ENCODE results near the gene SYNRG.

The SYNRG gene

GRCh38 chr17:37551788-37552187 lies 57.4 kb downstream of the SYNRG start:
- Histone ChIP-seq H3K36me3 (ENCODE audit: insufficient read depth) (no peaks in the 10 kb centered on the region), H3K9ac (peak overlapping the region; percentile 2; the same call in 1 of the 2 replicates), H4K20me1 (ENCODE audit: insufficient read depth) (no peaks in the 10 kb centered on the region), H3K4me3 (IDR thresholded peaks at IDR 0.05; ENCODE audit: insufficient read depth, low read depth, low read length) (no peak overlapping the region), H3K27me3 (ENCODE audit: insufficient read depth, low read depth) (no peaks in the 10 kb centered on the region), H2AFZ (ENCODE audit: low read depth) (no peak overlapping the region), H3K4me2 (peak overlapping the region; percentile 66; the same call in 1 of the 2 replicates), H3K27ac (peak overlapping the region; percentile 82; the same call in 1 of the 2 replicates), H3K4me1 (ENCODE audit: low read depth, poor library complexity, severe bottlenecking) (peaks cover 59% of the 10 kb centered on the region), H3K79me2 (ENCODE audit: insufficient read depth, low read depth) (peaks cover 16% of the 10 kb centered on the region; the same call in 1 of the 2 replicates)
- no peak for TF ChIP-seq CTCF (conservative IDR thresholded peaks at IDR 0.05; ENCODE audit: low read depth, low read length)

- peaks cover 47% of the 10 kb centered on the region for H3K4me1 ChIP-seq (ENCODE audit: low read depth, poor library complexity, severe bottlenecking)
- no peak overlapping the region for H3K4me2 ChIP-seq
- H3K79me2 ChIP-seq (ENCODE audit: insufficient read depth, low read depth), result peaks cover 16% of the 10 kb centered on the region; the same call in 1 of the 2 replicates
- no peaks in the 10 kb centered on the region for H4K20me1 ChIP-seq (ENCODE audit: insufficient read depth)
- no peak overlapping the region for H3K4me3 ChIP-seq (IDR thresholded peaks at IDR 0.05; ENCODE audit: insufficient read depth, low read depth, low read length)
- no peak overlapping the region for H3K27ac ChIP-seq
- no peaks in the 10 kb centered on the region for H3K27me3 ChIP-seq (ENCODE audit: insufficient read depth, low read depth)
- H3K36me3 ChIP-seq (ENCODE audit: insufficient read depth), result no peaks in the 10 kb centered on the region
- no peak for TF ChIP-seq CTCF (conservative IDR thresholded peaks at IDR 0.05; ENCODE audit: low read depth, low read length)
- no peak overlapping the region for H3K9ac ChIP-seq
- H2AFZ ChIP-seq (ENCODE audit: low read depth), result no peak overlapping the region
These were observed 61.2 kb downstream of the SYNRG start for GRCh38 chr17:37547986-37548385.

GRCh38 chr17:37546302-37546701 lies 62.9 kb downstream of the SYNRG start:
- Histone ChIP-seq H3K4me3 (IDR thresholded peaks at IDR 0.05; ENCODE audit: insufficient read depth, low read depth, low read length) (no peak overlapping the region), H3K79me2 (ENCODE audit: insufficient read depth, low read depth) (peaks cover 13% of the 10 kb centered on the region; the same call in 1 of the 2 replicates), H3K36me3 (ENCODE audit: insufficient read depth) (no peaks in the 10 kb centered on the region), H3K9ac (no peak overlapping the region), H3K27ac (no peak overlapping the region), H2AFZ (ENCODE audit: low read depth) (no peak overlapping the region), H3K27me3 (ENCODE audit: insufficient read depth, low read depth) (no peaks in the 10 kb centered on the region), H3K4me1 (ENCODE audit: low read depth, poor library complexity, severe bottlenecking) (peaks cover 47% of the 10 kb centered on the region), H3K4me2 (no peak overlapping the region), H4K20me1 (ENCODE audit: insufficient read depth) (no peaks in the 10 kb centered on the region)
- TF ChIP-seq CTCF (conservative IDR thresholded peaks at IDR 0.05; ENCODE audit: low read depth, low read length), result no peak

- no peaks in the 10 kb centered on the region for H3K36me3 ChIP-seq (ENCODE audit: insufficient read depth)
- H3K27me3 ChIP-seq (ENCODE audit: insufficient read depth, low read depth), result no peaks in the 10 kb centered on the region
- H3K27ac ChIP-seq, result no peak overlapping the region
- H3K4me3 ChIP-seq (IDR thresholded peaks at IDR 0.05; ENCODE audit: insufficient read depth, low read depth, low read length), result no peak overlapping the region
- no peak overlapping the region for H3K4me2 ChIP-seq
- peaks cover 5% of the 10 kb centered on the region; the same call in 1 of the 2 replicates for H3K79me2 ChIP-seq (ENCODE audit: insufficient read depth, low read depth)
- H3K4me1 ChIP-seq (ENCODE audit: low read depth, poor library complexity, severe bottlenecking), result peaks cover 49% of the 10 kb centered on the region
- H2AFZ ChIP-seq (ENCODE audit: low read depth), result no peak overlapping the region
- no peak overlapping the region for H3K9ac ChIP-seq
- no peak for TF ChIP-seq CTCF (conservative IDR thresholded peaks at IDR 0.05; ENCODE audit: low read depth, low read length)
- no peaks in the 10 kb centered on the region for H4K20me1 ChIP-seq (ENCODE audit: insufficient read depth)
These were observed 63.7 kb downstream of the SYNRG start for GRCh38 chr17:37545486-37545885.

All from KMS-11 (cell line).